Liver (tissue), 9 donors: Measurements from ENCODE around the gene MYO18B. TPM values are rescaled to one million over a fixed set of nuclear protein-coding genes. Genes with fewer than 3 reads are reported as not detected.

Source experiments
- DNase-seq: peaks from one replicate; pipeline ENCODE4 v3.0.0-alpha.2; 2017; ENCODE audit warnings: low spot score
- H3K27ac ChIP-seq, 2 donors: one replicate each; pipeline ENCODE4 v1.7.0; 2013; ENCODE audit warnings: inconsistent platforms in 2 of 2, low read length in 2 of 2, control low read depth in 1 of 2, low read depth in 1 of 2, mild to moderate bottlenecking in 1 of 2
- H3K27me3 ChIP-seq, 4 donors: one replicate each; pipeline versions ENCODE4 v1.6.1 to v1.7.0; 2013; ENCODE audit warnings: low read length in 3 of 4, inconsistent platforms in 1 of 4, mild to moderate bottlenecking in 1 of 4, moderate library complexity in 1 of 4; ENCODE audit not compliant: control insufficient read depth in 4 of 4, insufficient read depth in 4 of 4
- H3K36me3 ChIP-seq, 4 donors: one replicate each; pipeline versions ENCODE4 v1.6.1 to v1.7.0; 2013; ENCODE audit warnings: low read length in 3 of 4, mild to moderate bottlenecking in 3 of 4, low read depth in 1 of 4, moderate library complexity in 1 of 4; ENCODE audit not compliant: control insufficient read depth in 4 of 4, insufficient read depth in 3 of 4
- H3K4me1 ChIP-seq, 4 donors: one replicate each; pipeline versions ENCODE4 v1.6.1 to v1.7.0; 2013; ENCODE audit warnings: low read length in 3 of 4, mild to moderate bottlenecking in 3 of 4, moderate library complexity in 1 of 4; ENCODE audit not compliant: control insufficient read depth in 4 of 4, insufficient read depth in 4 of 4
- H3K4me3 ChIP-seq, 3 donors: one replicate each; pipeline versions ENCODE4 v1.6.1 to v1.7.0; 2013; ENCODE audit warnings: low read length in 3 of 3, control low read depth in 1 of 3, low read depth in 1 of 3, mild to moderate bottlenecking in 1 of 3
- H3K9ac ChIP-seq, 2 donors: one replicate each; pipeline ENCODE4 v1.7.0; 2013; ENCODE audit warnings: low read length in 2 of 2, mild to moderate bottlenecking in 2 of 2, moderate library complexity in 2 of 2, control low read depth in 1 of 2, low read depth in 1 of 2
- H3K9me3 ChIP-seq, 4 donors: one replicate each; pipeline versions ENCODE4 v1.6.1 to v1.7.0; 2013; ENCODE audit warnings: low read length in 3 of 4; ENCODE audit not compliant: control insufficient read depth in 4 of 4
- EGR1 ChIP-seq, 2 donors: IDR thresholded peaks; 2 replicates each; pipeline ENCODE4 v1.6.1; 2016 to 2018; ENCODE audit warnings: antibody characterized with exemption in 2 of 2, low read depth in 2 of 2
- FOXA1 ChIP-seq: IDR thresholded peaks from 2 replicates; pipeline ENCODE4 v1.6.1; 2016; ENCODE audit warnings: antibody characterized with exemption
- FOXA2 ChIP-seq: IDR thresholded peaks from 2 replicates; pipeline ENCODE4 v1.6.1; 2016; ENCODE audit warnings: antibody characterized with exemption
- GABPA ChIP-seq, 2 donors: IDR thresholded peaks in 1 of 2; conservative IDR thresholded peaks in 1 of 2; 2 replicates each; pipeline ENCODE4 v1.6.1; 2016; ENCODE audit warnings: antibody characterized with exemption in 2 of 2, mild to moderate bottlenecking in 1 of 2, moderate library complexity in 1 of 2
- HNF4A ChIP-seq, 2 donors: conservative IDR thresholded peaks; 2 replicates each; pipeline ENCODE4 v1.6.1; 2016; ENCODE audit warnings: antibody characterized with exemption in 2 of 2, mild to moderate bottlenecking in 2 of 2
- HNF4G ChIP-seq: IDR thresholded peaks from 2 replicates; pipeline ENCODE4 v1.6.1; 2016; ENCODE audit warnings: antibody characterized with exemption
- JUND ChIP-seq, 2 donors: IDR thresholded peaks; 2 replicates each; pipeline ENCODE4 v1.6.1; 2016; ENCODE audit warnings: antibody characterized with exemption in 2 of 2
- NR2F2 ChIP-seq: IDR thresholded peaks from 2 replicates; pipeline ENCODE4 v1.6.1; 2016; ENCODE audit warnings: antibody characterized with exemption
- RAD21 ChIP-seq, 2 donors: IDR thresholded peaks; 2 replicates each; pipeline ENCODE4 v1.6.1; 2016; ENCODE audit warnings: antibody characterized with exemption in 2 of 2, mild to moderate bottlenecking in 2 of 2
- RXRA ChIP-seq, 2 donors: IDR thresholded peaks; 2 replicates each; pipeline ENCODE4 v1.6.1; 2017 to 2018; ENCODE audit warnings: antibody characterized with exemption in 2 of 2, mild to moderate bottlenecking in 1 of 2
- SP1 ChIP-seq: IDR thresholded peaks from 2 replicates; pipeline ENCODE4 v1.6.1; 2018; ENCODE audit warnings: antibody characterized with exemption, mild to moderate bottlenecking
- TAF1 ChIP-seq: conservative IDR thresholded peaks from 2 replicates; pipeline ENCODE4 v1.6.1; 2016; ENCODE audit warnings: antibody characterized with exemption, mild to moderate bottlenecking
- YY1 ChIP-seq: IDR thresholded peaks from 2 replicates; pipeline ENCODE4 v1.6.1; 2016; ENCODE audit warnings: antibody characterized with exemption, mild to moderate bottlenecking
- WGBS: extraction: QIAGEN DNeasy Blood & Tissue Kit; methylation state at CpG from one replicate; pipeline ENCODE4 v1.1.7; 2013; 5-methylcytosine and 5-hydroxymethylcytosine counted together
- polyA plus RNA-seq, 2 donors: library from polyadenylated mRNA; stranded (reverse) in 1 of 2; unstranded in 1 of 2; fragments of 200-250 nt in 1 of 2; fragments of >200 nt in 1 of 2; fragmentation: Nextera tagmentation in 1 of 2; extraction: Ambion mirVana in 1 of 2; gene quantifications; one replicate each; pipeline versions ENCODE4 v1.2.1 to v1.2.3, GENCODE V29; 2013 to 2015
- total RNA-seq, 2 donors: library from RNA; depleted of rRNA; stranded (reverse); fragments of >200 nt; gene quantifications; one replicate each; pipeline ENCODE4 v1.2.3, GENCODE V29; 2014
- TF ChIP-seq, protein P1 (sequence below): IDR thresholded peaks from 2 replicates; pipeline ENCODE4 v1.6.1; 2016; ENCODE audit warnings: antibody characterized with exemption
- TF ChIP-seq, protein P2 (sequence below): IDR thresholded peaks from 2 replicates; pipeline ENCODE4 v1.6.1; 2016; ENCODE audit warnings: antibody characterized with exemption
- TF ChIP-seq, protein P3 (sequence below): IDR thresholded peaks from 2 replicates; pipeline ENCODE4 v1.6.1; 2016; ENCODE audit warnings: antibody characterized with exemption
- TF ChIP-seq, protein P4 (sequence below): IDR thresholded peaks from 2 replicates; pipeline ENCODE4 v1.6.1; 2016; ENCODE audit warnings: antibody characterized with exemption, mild to moderate bottlenecking
- TF ChIP-seq, protein P5 (sequence below): fragments of 150-350 bp; IDR thresholded peaks from 2 replicates; pipeline ENCODE4 v1.5.1; 2017; ENCODE audit warnings: improper control_type of control experiment, low read depth, low read length; ENCODE audit not compliant: missing input control
- donor health status: healthy.
- donor health status: healthy.
- donor health status: healthy.
- donor health status: healthy.
- donor health status: healthy.

MYO18B gene
- total and polyA plus RNA-seq, 4 donors: under 0.01 to 4.2 (median 0.02) TPM; not detected in 1

DNA sequence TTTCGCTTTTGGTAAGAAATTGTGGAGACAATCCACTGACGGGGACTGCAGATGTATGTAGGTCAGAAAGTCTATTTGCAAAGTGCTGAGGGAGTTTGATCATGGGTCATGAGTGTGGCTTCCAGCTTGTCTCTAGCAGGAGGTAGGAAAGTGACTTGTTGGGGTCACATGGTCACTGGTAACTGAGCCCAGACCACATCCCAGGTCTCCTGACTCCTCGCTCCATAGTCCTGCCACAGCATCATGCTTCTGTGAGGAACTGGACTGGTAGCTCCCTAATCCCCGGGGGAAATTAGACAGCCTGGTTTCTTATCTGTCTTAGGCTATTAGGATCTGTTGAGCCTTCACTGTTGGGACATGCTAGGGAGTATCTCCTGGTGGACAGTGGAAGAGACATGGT, 142.1 kb downstream of the MYO18B start (continued):
- TF ChIP-seq, protein P1, sequence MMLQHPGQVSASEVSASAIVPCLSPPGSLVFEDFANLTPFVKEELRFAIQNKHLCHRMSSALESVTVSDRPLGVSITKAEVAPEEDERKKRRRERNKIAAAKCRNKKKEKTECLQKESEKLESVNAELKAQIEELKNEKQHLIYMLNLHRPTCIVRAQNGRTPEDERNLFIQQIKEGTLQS: no peak
- TF ChIP-seq FOXA2 (no peak), EGR1 (IDR thresholded peaks at IDR 0.05; ENCODE audit: low read depth in 2 of 2) (no peak), YY1 (no peak), NR2F2 (no peak)
- TF ChIP-seq, protein P2, sequence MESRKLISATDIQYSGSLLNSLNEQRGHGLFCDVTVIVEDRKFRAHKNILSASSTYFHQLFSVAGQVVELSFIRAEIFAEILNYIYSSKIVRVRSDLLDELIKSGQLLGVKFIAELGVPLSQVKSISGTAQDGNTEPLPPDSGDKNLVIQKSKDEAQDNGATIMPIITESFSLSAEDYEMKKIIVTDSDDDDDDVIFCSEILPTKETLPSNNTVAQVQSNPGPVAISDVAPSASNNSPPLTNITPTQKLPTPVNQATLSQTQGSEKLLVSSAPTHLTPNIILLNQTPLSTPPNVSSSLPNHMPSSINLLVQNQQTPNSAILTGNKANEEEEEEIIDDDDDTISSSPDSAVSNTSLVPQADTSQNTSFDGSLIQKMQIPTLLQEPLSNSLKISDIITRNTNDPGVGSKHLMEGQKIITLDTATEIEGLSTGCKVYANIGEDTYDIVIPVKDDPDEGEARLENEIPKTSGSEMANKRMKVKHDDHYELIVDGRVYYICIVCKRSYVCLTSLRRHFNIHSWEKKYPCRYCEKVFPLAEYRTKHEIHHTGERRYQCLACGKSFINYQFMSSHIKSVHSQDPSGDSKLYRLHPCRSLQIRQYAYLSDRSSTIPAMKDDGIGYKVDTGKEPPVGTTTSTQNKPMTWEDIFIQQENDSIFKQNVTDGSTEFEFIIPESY: no peak
- TF ChIP-seq, protein P3, sequence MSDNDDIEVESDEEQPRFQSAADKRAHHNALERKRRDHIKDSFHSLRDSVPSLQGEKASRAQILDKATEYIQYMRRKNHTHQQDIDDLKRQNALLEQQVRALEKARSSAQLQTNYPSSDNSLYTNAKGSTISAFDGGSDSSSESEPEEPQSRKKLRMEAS: no peak

DNA sequence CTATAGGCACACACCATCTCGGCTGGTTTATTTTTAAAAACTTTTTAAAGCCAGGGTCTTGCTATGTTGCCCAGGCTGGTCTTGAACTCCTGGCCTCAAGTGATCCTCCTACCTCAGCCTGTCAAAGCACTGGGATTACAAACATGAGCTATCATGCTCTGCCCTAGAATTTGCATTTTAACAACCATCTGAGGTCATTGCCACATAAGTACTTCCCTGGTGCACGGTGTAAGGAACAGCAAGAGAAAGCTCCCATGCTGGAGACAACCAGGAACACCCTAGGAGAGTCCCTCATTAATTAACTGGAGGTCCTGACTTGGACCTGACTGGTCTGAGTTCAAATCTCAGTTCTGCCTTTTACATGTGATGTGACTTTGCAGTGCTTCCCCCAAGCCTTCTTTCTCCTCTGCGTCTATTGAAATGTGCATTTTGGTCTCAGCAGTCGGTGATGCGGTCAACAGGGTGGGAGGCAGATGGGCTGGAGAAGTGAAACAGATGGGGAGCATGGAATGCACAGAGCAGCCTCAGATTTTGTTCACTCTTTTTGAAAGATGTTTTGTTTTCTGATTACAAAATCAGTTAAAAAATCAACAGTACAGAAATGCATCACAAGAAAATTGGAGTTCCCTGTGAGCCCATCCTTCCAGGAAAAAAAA, 146.5 kb downstream of the MYO18B start:
- Histone ChIP-seq H3K36me3 (no peaks in the 10 kb centered on the region), H3K9me3 (no peaks in the 10 kb centered on the region), H3K27me3 (peaks cover 0 to 22% (median 4%) of the 10 kb centered on the region in 4 donors), H3K9ac (no peak overlapping the region), H3K4me3 (no peak overlapping the region), H3K4me1 (no peaks in the 10 kb centered on the region), H3K27ac (no peak overlapping the region)
- TF ChIP-seq, protein P3: no peak
- TF ChIP-seq TAF1: no peak
- TF ChIP-seq, protein P2: no peak
- TF ChIP-seq, protein P4, sequence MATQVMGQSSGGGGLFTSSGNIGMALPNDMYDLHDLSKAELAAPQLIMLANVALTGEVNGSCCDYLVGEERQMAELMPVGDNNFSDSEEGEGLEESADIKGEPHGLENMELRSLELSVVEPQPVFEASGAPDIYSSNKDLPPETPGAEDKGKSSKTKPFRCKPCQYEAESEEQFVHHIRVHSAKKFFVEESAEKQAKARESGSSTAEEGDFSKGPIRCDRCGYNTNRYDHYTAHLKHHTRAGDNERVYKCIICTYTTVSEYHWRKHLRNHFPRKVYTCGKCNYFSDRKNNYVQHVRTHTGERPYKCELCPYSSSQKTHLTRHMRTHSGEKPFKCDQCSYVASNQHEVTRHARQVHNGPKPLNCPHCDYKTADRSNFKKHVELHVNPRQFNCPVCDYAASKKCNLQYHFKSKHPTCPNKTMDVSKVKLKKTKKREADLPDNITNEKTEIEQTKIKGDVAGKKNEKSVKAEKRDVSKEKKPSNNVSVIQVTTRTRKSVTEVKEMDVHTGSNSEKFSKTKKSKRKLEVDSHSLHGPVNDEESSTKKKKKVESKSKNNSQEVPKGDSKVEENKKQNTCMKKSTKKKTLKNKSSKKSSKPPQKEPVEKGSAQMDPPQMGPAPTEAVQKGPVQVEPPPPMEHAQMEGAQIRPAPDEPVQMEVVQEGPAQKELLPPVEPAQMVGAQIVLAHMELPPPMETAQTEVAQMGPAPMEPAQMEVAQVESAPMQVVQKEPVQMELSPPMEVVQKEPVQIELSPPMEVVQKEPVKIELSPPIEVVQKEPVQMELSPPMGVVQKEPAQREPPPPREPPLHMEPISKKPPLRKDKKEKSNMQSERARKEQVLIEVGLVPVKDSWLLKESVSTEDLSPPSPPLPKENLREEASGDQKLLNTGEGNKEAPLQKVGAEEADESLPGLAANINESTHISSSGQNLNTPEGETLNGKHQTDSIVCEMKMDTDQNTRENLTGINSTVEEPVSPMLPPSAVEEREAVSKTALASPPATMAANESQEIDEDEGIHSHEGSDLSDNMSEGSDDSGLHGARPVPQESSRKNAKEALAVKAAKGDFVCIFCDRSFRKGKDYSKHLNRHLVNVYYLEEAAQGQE: no peak
- no peak for TF ChIP-seq NR2F2
- TF ChIP-seq RAD21 (IDR thresholded peaks at IDR 0.05): no peak
- TF ChIP-seq, protein P5, sequence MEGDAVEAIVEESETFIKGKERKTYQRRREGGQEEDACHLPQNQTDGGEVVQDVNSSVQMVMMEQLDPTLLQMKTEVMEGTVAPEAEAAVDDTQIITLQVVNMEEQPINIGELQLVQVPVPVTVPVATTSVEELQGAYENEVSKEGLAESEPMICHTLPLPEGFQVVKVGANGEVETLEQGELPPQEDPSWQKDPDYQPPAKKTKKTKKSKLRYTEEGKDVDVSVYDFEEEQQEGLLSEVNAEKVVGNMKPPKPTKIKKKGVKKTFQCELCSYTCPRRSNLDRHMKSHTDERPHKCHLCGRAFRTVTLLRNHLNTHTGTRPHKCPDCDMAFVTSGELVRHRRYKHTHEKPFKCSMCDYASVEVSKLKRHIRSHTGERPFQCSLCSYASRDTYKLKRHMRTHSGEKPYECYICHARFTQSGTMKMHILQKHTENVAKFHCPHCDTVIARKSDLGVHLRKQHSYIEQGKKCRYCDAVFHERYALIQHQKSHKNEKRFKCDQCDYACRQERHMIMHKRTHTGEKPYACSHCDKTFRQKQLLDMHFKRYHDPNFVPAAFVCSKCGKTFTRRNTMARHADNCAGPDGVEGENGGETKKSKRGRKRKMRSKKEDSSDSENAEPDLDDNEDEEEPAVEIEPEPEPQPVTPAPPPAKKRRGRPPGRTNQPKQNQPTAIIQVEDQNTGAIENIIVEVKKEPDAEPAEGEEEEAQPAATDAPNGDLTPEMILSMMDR: no peak
- no peak for TF ChIP-seq HNF4G
- no peak for TF ChIP-seq RXRA (IDR thresholded peaks at IDR 0.05)
- no peak for TF ChIP-seq YY1
- no peak for TF ChIP-seq GABPA (IDR thresholded peaks at IDR 0.05 in 1 of 2, conservative IDR thresholded peaks at IDR 0.05 in 1 of 2)
- TF ChIP-seq FOXA2: no peak
- TF ChIP-seq, protein P1: no peak
- no peak for TF ChIP-seq FOXA1
- TF ChIP-seq HNF4A (conservative IDR thresholded peaks at IDR 0.05): no peak
- no peak for TF ChIP-seq JUND (IDR thresholded peaks at IDR 0.05)
- no peak for TF ChIP-seq SP1
- TF ChIP-seq EGR1 (IDR thresholded peaks at IDR 0.05; ENCODE audit: low read depth in 2 of 2): no peak
- 68% methylated on average over 5 of the region's 5 CpGs for WGBS
- no peak for DNase-seq
